Esophagus squamous epithelium (tissue), 4 donors: ENCODE data around the gene NAA11.

Source experiments
- POLR2A ChIP-seq, 4 donors: fragments of 450-650 bp; IDR thresholded peaks; one replicate each; pipeline ENCODE4 v1.6.1; 2017; ENCODE audit warnings: antibody characterized with exemption in 4 of 4, mild to moderate bottlenecking in 4 of 4, moderate library complexity in 3 of 4
- TF ChIP-seq, protein P1 (sequence below), 6 experiments: fragments of 450-650 bp in 4 of 6; fragments of 200-600 bp in 2 of 6; sonication (generic) in 2 of 6; IDR thresholded peaks; one replicate each; pipeline ENCODE4 v1.5.1; 2016 to 2019; ENCODE audit warnings: antibody characterized with exemption in 6 of 6, mild to moderate bottlenecking in 4 of 6, moderate library complexity in 4 of 6

DNA sequence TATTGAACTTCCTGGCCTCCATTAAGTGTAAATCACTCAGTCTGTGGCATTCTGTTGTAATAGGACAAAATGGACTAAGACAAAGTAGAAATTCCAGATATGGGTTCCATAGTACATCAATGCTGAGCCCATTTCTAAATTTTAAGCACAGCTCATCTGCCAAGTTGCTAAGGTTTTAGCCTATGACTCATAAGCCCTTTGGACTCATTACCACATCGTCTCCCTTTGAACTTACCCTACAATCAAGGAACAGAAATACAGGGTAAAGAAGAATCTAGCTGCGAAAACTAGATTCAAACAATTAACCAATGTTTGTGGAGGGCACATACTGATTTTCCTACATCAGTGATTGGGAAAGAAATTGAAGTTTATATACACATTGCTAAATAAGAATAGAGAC is 31.8 kb downstream of the NAA11 start:
- TF ChIP-seq, protein P1, sequence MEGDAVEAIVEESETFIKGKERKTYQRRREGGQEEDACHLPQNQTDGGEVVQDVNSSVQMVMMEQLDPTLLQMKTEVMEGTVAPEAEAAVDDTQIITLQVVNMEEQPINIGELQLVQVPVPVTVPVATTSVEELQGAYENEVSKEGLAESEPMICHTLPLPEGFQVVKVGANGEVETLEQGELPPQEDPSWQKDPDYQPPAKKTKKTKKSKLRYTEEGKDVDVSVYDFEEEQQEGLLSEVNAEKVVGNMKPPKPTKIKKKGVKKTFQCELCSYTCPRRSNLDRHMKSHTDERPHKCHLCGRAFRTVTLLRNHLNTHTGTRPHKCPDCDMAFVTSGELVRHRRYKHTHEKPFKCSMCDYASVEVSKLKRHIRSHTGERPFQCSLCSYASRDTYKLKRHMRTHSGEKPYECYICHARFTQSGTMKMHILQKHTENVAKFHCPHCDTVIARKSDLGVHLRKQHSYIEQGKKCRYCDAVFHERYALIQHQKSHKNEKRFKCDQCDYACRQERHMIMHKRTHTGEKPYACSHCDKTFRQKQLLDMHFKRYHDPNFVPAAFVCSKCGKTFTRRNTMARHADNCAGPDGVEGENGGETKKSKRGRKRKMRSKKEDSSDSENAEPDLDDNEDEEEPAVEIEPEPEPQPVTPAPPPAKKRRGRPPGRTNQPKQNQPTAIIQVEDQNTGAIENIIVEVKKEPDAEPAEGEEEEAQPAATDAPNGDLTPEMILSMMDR (IDR thresholded peaks at IDR 0.05) = no peak
- TF ChIP-seq POLR2A (IDR thresholded peaks at IDR 0.05) = no peak
